Sigmoid colon (tissue), 3 donors: ENCODE results near the gene TBKBP1.

Source experiments
- POLR2A ChIP-seq, 2 donors: fragments of 450-650 bp; IDR thresholded peaks; one replicate each; pipeline ENCODE4 v1.6.1; 2016; ENCODE audit warnings: antibody characterized with exemption in 2 of 2, mild to moderate bottlenecking in 2 of 2, moderate library complexity in 2 of 2
- TF ChIP-seq, protein P1 (sequence below), 4 experiments: fragments of 450-650 bp in 3 of 4; fragments of 200-600 bp in 1 of 4; IDR thresholded peaks; one replicate each; pipeline ENCODE4 v1.5.1; 2016 to 2019; ENCODE audit warnings: antibody characterized with exemption in 4 of 4, mild to moderate bottlenecking in 3 of 4, moderate library complexity in 2 of 4

DNA sequence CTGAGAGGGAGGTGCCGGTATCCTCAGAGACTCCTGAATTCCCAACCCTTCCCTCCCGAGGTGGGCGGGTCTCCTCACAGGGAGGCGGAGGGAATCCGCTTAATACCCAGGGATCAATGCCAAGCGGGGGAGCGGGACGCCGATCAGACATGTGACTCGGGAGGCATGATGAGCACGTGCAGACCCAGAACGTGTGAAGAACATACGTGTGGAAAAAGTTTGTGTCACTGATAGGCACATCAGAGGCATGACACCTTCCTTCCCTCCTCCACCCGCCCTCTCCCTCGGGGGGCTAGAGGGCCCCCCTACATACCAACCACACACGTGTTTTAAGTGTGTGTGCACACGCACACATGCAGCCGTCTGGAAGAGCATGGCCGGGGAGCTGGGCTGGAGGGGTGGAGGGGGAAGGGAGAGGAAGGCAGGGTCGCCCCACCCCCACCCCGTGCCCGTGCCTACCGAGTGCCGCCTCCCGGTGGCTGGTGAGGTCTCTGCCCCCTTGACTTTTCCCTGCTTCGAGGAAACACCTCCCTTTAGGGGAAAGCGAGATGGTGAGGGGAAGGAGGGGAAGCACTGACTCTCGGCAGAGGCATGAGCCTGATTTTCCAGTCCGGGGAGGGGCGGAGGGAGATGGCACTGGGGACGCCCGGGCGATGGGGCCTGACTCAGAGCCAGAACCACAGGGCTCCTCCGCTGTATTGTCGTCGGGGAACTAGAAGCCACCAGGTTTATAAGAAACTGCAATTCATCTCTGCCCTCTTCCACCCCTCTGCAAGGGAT lies 27.0 kb downstream of the TBKBP1 start:
- TF ChIP-seq, protein P1, sequence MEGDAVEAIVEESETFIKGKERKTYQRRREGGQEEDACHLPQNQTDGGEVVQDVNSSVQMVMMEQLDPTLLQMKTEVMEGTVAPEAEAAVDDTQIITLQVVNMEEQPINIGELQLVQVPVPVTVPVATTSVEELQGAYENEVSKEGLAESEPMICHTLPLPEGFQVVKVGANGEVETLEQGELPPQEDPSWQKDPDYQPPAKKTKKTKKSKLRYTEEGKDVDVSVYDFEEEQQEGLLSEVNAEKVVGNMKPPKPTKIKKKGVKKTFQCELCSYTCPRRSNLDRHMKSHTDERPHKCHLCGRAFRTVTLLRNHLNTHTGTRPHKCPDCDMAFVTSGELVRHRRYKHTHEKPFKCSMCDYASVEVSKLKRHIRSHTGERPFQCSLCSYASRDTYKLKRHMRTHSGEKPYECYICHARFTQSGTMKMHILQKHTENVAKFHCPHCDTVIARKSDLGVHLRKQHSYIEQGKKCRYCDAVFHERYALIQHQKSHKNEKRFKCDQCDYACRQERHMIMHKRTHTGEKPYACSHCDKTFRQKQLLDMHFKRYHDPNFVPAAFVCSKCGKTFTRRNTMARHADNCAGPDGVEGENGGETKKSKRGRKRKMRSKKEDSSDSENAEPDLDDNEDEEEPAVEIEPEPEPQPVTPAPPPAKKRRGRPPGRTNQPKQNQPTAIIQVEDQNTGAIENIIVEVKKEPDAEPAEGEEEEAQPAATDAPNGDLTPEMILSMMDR (IDR thresholded peaks at IDR 0.05) = no peak
- no peak for TF ChIP-seq POLR2A (IDR thresholded peaks at IDR 0.05)
